GM12878 (cell line): ENCODE results near the gene TEDC1. TPM values are rescaled to one million over a fixed set of nuclear protein-coding genes. Genes with fewer than 3 reads are reported as not detected.

Experiments
- ATAC-seq: fragments of 200-7000 bp; cut with Tn5 transposase; 3 replicates; pipeline ENCODE4 v1.9.1; 2020; ENCODE audit warnings: mild to moderate bottlenecking, moderate library complexity
- BruUV-seq: library from RNA; stranded (reverse); fragments of 400-500 nt; replicated peaks from 2 replicates; lab custom pipeline; 2021; lab: Mats Ljungman, UMichigan
- CTCF ChIA-PET: fragments of 300-600 bp; sonication (Branson Sonifier 250); formaldehyde crosslinking; extraction: SDS; loops from one replicate; lab custom pipeline; 2021; ENCODE audit warnings: inconsistent platforms; lab: Yijun Ruan, JAX
- POLR2A ChIA-PET: fragments of 350-600 bp; formaldehyde crosslinking; extraction: SDS; loops from one replicate; lab custom pipeline; 2021; ENCODE audit warnings: inconsistent platforms; lab: Charles Lee
- RAD21 ChIA-PET: fragments of 300-600 bp; sonication (Branson Sonifier 250); formaldehyde crosslinking; loops from one replicate; lab custom pipeline; 2023; ENCODE audit warnings: antibody characterized with exemption; ENCODE audit not compliant: unreplicated experiment; lab: Charles Lee
- SMC1A ChIA-PET: fragments of 300-600 bp; sonication (Branson Sonifier 250); formaldehyde crosslinking; loops from one replicate; lab custom pipeline; 2023; ENCODE audit not compliant: unreplicated experiment, uncharacterized antibody; lab: Charles Lee
- DNase-seq: peaks from one replicate; pipeline ENCODE4 v3.0.0-alpha.2; 2011; ENCODE audit warnings: low read depth, low spot score
- FAIRE-seq: peaks from 3 replicates; lab custom pipeline; 2011; peaks lifted over from hg19 to GRCh38; lab: Jason Lieb, UNC
- H2AFZ ChIP-seq: 2 replicates; pipeline ENCODE4 v1.6.0; 2011; ENCODE audit warnings: low read depth, low read length, control low read depth; ENCODE audit not compliant: control insufficient read depth
- H3K27ac ChIP-seq: 2 replicates; pipeline ENCODE4 v1.5.1; 2011; ENCODE audit warnings: control low read depth; ENCODE audit not compliant: control insufficient read depth, insufficient read depth
- H3K27me3 ChIP-seq, 2 experiments: replicated peaks in 1 of 2; 2 replicates each; pipeline versions ENCODE4 v1.6.0 to v1.6.1; 2011; ENCODE audit warnings: low read length in 1 of 2; ENCODE audit not compliant: control insufficient read depth in 2 of 2, insufficient read depth in 2 of 2
- H3K36me3 ChIP-seq, 2 experiments: 2 replicates each; pipeline ENCODE4 v1.5.1; 2011; ENCODE audit warnings: low read length in 1 of 2; ENCODE audit not compliant: control insufficient read depth in 2 of 2, insufficient read depth in 2 of 2
- H3K4me1 ChIP-seq: 2 replicates; pipeline ENCODE4 v1.6.1; 2011; ENCODE audit warnings: mild to moderate bottlenecking, low read length, moderate library complexity, mixed read lengths; ENCODE audit not compliant: control insufficient read depth, insufficient read depth
- H3K4me2 ChIP-seq: 2 replicates; pipeline ENCODE4 v1.6.0; 2011; ENCODE audit warnings: control low read depth; ENCODE audit not compliant: control insufficient read depth, insufficient read depth
- H3K4me3 ChIP-seq: fragments of 200-600 bp; sonication (generic); 2 replicates; pipeline ENCODE4 v1.5.1; 2016
- H3K79me2 ChIP-seq: 2 replicates; pipeline ENCODE4 v1.6.0; 2011; ENCODE audit warnings: low read length; ENCODE audit not compliant: control insufficient read depth, insufficient read depth
- H3K9ac ChIP-seq: 2 replicates; pipeline ENCODE4 v1.8.0; 2011; ENCODE audit warnings: low read length, control low read depth, mixed read lengths; ENCODE audit not compliant: control insufficient read depth, insufficient read depth
- H3K9me3 ChIP-seq: replicated peaks from 3 replicates; pipeline ENCODE4 v1.5.1; 2011; ENCODE audit warnings: mild to moderate bottlenecking, low read length; ENCODE audit not compliant: control insufficient read depth, insufficient read depth
- H4K20me1 ChIP-seq: 2 replicates; pipeline ENCODE4 v1.6.0; 2011; ENCODE audit not compliant: control insufficient read depth, insufficient read depth
- BCL11A ChIP-seq: IDR thresholded peaks from 2 replicates; pipeline ENCODE4 v1.6.1; 2011; ENCODE audit warnings: low read depth, low read length
- CBX3 ChIP-seq: fragments of 200-600 bp; sonication (generic); IDR thresholded peaks from 2 replicates; pipeline ENCODE4 v1.6.1; 2016; ENCODE audit warnings: low read depth, borderline replicate concordance
- CEBPB ChIP-seq, 2 experiments: fragments of 150-350 bp in 1 of 2; IDR thresholded peaks; 2 replicates each; pipeline ENCODE4 v1.6.1; 2012 to 2014; ENCODE audit warnings: low read depth in 2 of 2, low read length in 2 of 2, borderline replicate concordance in 1 of 2, inconsistent platforms in 1 of 2
- EP300 ChIP-seq, 2 experiments: fragments of 150-350 bp in 1 of 2; IDR thresholded peaks; 2 replicates each; pipeline ENCODE4 v1.6.1; 2011 to 2012; ENCODE audit warnings: low read depth in 2 of 2, low read length in 2 of 2, borderline replicate concordance in 1 of 2, improper control_type of control experiment in 1 of 2, inconsistent platforms in 1 of 2; ENCODE audit not compliant: control insufficient read depth in 1 of 2
- EZH2 ChIP-seq: IDR thresholded peaks from 2 replicates; pipeline ENCODE4 v1.6.1; 2012; ENCODE audit warnings: low read depth, mild to moderate bottlenecking, control low read depth, inconsistent platforms, low read length, borderline replicate concordance; ENCODE audit not compliant: control insufficient read depth
- IKZF1 ChIP-seq: fragments of 450-650 bp; conservative IDR thresholded peaks from 2 replicates; pipeline ENCODE4 v1.6.1; 2017; ENCODE audit warnings: antibody characterized with exemption, mild to moderate bottlenecking
- IKZF2 ChIP-seq, 2 experiments: fragments of 450-650 bp; IDR thresholded peaks; 2 replicates each; pipeline ENCODE4 v1.6.1; 2017; ENCODE audit warnings: mild to moderate bottlenecking in 2 of 2, moderate library complexity in 2 of 2
- JUNB ChIP-seq: IDR thresholded peaks from 2 replicates; pipeline ENCODE4 v1.6.1; 2016; ENCODE audit warnings: antibody characterized with exemption, mild to moderate bottlenecking
- KDM1A ChIP-seq: fragments of 200-600 bp; sonication (generic); IDR thresholded peaks from 2 replicates; pipeline ENCODE4 v1.6.1; 2016; ENCODE audit warnings: borderline replicate concordance
- MTA3 ChIP-seq: IDR thresholded peaks from 2 replicates; pipeline ENCODE4 v1.6.1; 2012; ENCODE audit warnings: low read length, inconsistent platforms, borderline replicate concordance
- PAX8 ChIP-seq: fragments of 450-650 bp; IDR thresholded peaks from 2 replicates; pipeline ENCODE4 v1.6.1; 2017; ENCODE audit warnings: mild to moderate bottlenecking, moderate library complexity
- RFX5 ChIP-seq: IDR thresholded peaks from 2 replicates; pipeline ENCODE4 v1.6.1; 2011; ENCODE audit warnings: low read depth, low read length, improper control_type of control experiment
- YY1 ChIP-seq: IDR thresholded peaks from 2 replicates; pipeline ENCODE4 v1.6.1; 2011; ENCODE audit warnings: low read depth, mild to moderate bottlenecking, low read length
- ZNF274 ChIP-seq: IDR thresholded peaks from one replicate; pipeline ENCODE4 v1.8.0; 2011; ENCODE audit not compliant: insufficient read length, insufficient read depth
- WGBS: methylation state at CpG from one replicate; pipeline ENCODE4 v1.1.6; 2016; ENCODE audit warnings: low lambda C conversion rate; ENCODE audit not compliant: insufficient replicate concordance, insufficient coverage; ENCODE audit errors: missing lambda C conversion rate; 5-methylcytosine and 5-hydroxymethylcytosine counted together
- in situ Hi-C: fragments of 300-500 bp; cut with MboI; formaldehyde crosslinking; loops from 9 replicates; pipeline ENCODE4 v1.14.3; 2018; ENCODE audit warnings: mixed read lengths
- intact Hi-C: fragments of 100-400 bp; cut with micrococcal nuclease; formaldehyde crosslinking; loops from one replicate; pipeline ENCODE4 v1.14.2; 2022; ENCODE audit not compliant: unreplicated experiment
- polyA plus RNA-seq, 11 experiments: library from polyadenylated mRNA; depleted of rRNA in 4 of 11; unstranded in 6 of 11; stranded (reverse) in 5 of 11; fragments of >200 nt; fragmentation: Nextera tagmentation in 4 of 11; fragmentation: Illumina TruSeq in 1 of 11; extraction: Ambion mirVana in 4 of 11; extraction: Trizol in 1 of 11; gene quantifications; 1 replicate in 1 of 11; 2 replicates in 10 of 11; pipeline versions ENCODE4 v1.2.1 to v1.2.3, GENCODE V29; 2011 to 2016; ENCODE audit warnings: inconsistent platforms in 2 of 11, missing spikeins in 2 of 11, low read depth in 1 of 11
- total RNA-seq, 4 experiments: library from RNA; depleted of rRNA in 3 of 4; stranded (reverse); fragments of >200 nt in 3 of 4; fragmentation: Illumina TruSeq in 1 of 4; extraction: Trizol in 1 of 4; gene quantifications; 2 replicates each; pipeline versions ENCODE4 v1.2.1 to v1.2.3, GENCODE V29; 2013 to 2021
- TF ChIP-seq, protein P1 (sequence below), 3 experiments: IDR thresholded peaks in 2 of 3; conservative IDR thresholded peaks in 1 of 3; 2 replicates each; pipeline ENCODE4 v1.5.1; 2011; ENCODE audit warnings: low read depth in 3 of 3, low read length in 3 of 3, mild to moderate bottlenecking in 3 of 3, control low read depth in 2 of 3, moderate library complexity in 2 of 3, inconsistent platforms in 1 of 3, mixed read lengths in 1 of 3; ENCODE audit not compliant: control insufficient read depth in 2 of 3, insufficient read depth in 1 of 3; ENCODE audit errors: extremely low read depth in 1 of 3
- TF ChIP-seq, protein P2 (sequence below): IDR thresholded peaks from 2 replicates; pipeline ENCODE4 v1.6.1; 2012; ENCODE audit warnings: low read depth, low read length, improper control_type of control experiment
- TF ChIP-seq, protein P3 (sequence below): fragments of 450-650 bp; IDR thresholded peaks from 2 replicates; pipeline ENCODE4 v1.6.1; 2016; ENCODE audit warnings: mild to moderate bottlenecking

Gene TEDC1
- total and polyA plus RNA-seq, 10 of the 15 experiments (the other 5 are each of a cell fraction or from before 2014, with no cell fraction given), result 0.19 to 34.2 (median 14.5) TPM

DNA sequence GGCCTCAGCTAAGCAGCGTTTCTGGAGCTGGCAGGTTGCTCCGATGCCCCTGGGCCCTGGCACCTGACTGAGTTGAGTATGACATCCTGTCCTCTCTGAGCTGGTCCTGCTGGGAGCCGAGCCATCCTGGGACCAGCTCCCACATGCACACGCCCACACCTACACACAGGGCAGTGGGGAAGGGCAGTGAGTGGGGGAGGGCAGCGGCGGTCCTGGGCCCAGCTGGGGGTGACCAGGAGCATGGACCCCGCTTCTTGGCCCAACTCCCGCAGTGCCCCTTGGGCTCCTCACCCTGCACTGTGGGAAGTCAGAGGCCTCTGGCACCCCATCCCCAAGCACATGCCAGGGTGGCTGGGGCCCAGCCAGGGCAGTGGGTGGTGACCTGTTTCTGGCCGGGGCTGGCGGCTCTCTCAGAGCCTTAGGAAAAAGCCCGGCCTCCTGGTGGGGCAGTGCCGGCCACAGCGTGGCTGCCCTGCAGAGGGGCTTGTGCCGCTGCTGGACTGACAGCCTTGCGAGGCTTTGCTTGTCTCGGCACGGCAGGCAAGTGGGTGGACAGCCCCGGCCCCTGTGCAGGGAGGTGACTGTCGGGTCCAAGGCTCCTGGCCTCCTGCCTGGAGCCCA is 22.3 kb upstream of the TEDC1 start:
- 90% methylated on average over 18 of the region's 19 CpGs for WGBS

More for the DNA sequence above, 22.3 kb upstream of the TEDC1 start:
- Histone ChIP-seq H3K9ac (no peak overlapping the region), H3K27ac (no peak overlapping the region), H4K20me1 (no peaks in the 10 kb centered on the region), H3K4me1 (no peaks in the 10 kb centered on the region), H3K4me3 (no peak overlapping the region), H2AFZ (no peak overlapping the region), H3K9me3 (no peaks in the 10 kb centered on the region), H3K4me2 (no peak overlapping the region), H3K36me3 (peaks cover 0 to 17% of the 10 kb centered on the region in 2 experiments; a peak in 3 of 4 replicates), H3K27me3 (no peaks in the 10 kb centered on the region; a peak in 1 of 4 replicates), H3K79me2 (no peaks in the 10 kb centered on the region)
- no peak for ATAC-seq
- in situ Hi-C loops, result no loop called here
- POLR2A ChIA-PET, result no interaction called here
- no peak for DNase-seq
- intact Hi-C loops, result no loop called here
- RAD21 ChIA-PET, result no interaction called here
- no TSS peak for BruUV-seq
- no peak for FAIRE-seq
- no peak for TF ChIP-seq JUNB
- no peak for TF ChIP-seq BCL11A
- TF ChIP-seq IKZF2 (IDR thresholded peaks at IDR 0.05), result no peak
- TF ChIP-seq KDM1A, result no peak
- TF ChIP-seq CBX3, result no peak
- TF ChIP-seq EZH2, result no peak
- TF ChIP-seq, protein P1, sequence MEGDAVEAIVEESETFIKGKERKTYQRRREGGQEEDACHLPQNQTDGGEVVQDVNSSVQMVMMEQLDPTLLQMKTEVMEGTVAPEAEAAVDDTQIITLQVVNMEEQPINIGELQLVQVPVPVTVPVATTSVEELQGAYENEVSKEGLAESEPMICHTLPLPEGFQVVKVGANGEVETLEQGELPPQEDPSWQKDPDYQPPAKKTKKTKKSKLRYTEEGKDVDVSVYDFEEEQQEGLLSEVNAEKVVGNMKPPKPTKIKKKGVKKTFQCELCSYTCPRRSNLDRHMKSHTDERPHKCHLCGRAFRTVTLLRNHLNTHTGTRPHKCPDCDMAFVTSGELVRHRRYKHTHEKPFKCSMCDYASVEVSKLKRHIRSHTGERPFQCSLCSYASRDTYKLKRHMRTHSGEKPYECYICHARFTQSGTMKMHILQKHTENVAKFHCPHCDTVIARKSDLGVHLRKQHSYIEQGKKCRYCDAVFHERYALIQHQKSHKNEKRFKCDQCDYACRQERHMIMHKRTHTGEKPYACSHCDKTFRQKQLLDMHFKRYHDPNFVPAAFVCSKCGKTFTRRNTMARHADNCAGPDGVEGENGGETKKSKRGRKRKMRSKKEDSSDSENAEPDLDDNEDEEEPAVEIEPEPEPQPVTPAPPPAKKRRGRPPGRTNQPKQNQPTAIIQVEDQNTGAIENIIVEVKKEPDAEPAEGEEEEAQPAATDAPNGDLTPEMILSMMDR (IDR thresholded peaks at IDR 0.05 in 2 of 3, conservative IDR thresholded peaks at IDR 0.05 in 1 of 3; ENCODE audit: control insufficient read depth in 2 of 3, extremely low read depth in 1 of 3, insufficient read depth in 1 of 3, low read depth in 3 of 3, low read length in 3 of 3), result no peak
- no peak for TF ChIP-seq CEBPB (IDR thresholded peaks at IDR 0.05; ENCODE audit: borderline replicate concordance in 1 of 2, low read depth in 2 of 2, low read length in 2 of 2)
- TF ChIP-seq, protein P2, sequence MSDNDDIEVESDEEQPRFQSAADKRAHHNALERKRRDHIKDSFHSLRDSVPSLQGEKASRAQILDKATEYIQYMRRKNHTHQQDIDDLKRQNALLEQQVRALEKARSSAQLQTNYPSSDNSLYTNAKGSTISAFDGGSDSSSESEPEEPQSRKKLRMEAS, result no peak
- TF ChIP-seq MTA3, result no peak
- TF ChIP-seq ZNF274, result no peak
- no peak for TF ChIP-seq EP300 (IDR thresholded peaks at IDR 0.05; ENCODE audit: borderline replicate concordance in 1 of 2, control insufficient read depth in 1 of 2, low read depth in 2 of 2, low read length in 2 of 2)
- TF ChIP-seq, protein P3, sequence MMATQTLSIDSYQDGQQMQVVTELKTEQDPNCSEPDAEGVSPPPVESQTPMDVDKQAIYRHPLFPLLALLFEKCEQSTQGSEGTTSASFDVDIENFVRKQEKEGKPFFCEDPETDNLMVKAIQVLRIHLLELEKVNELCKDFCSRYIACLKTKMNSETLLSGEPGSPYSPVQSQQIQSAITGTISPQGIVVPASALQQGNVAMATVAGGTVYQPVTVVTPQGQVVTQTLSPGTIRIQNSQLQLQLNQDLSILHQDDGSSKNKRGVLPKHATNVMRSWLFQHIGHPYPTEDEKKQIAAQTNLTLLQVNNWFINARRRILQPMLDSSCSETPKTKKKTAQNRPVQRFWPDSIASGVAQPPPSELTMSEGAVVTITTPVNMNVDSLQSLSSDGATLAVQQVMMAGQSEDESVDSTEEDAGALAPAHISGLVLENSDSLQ, result no peak
- TF ChIP-seq RFX5, result no peak
- no peak for TF ChIP-seq PAX8
- TF ChIP-seq IKZF1, result no peak
- no peak for TF ChIP-seq YY1
- CTCF ChIA-PET, result no interaction called here
- SMC1A ChIA-PET, result no interaction called here
